ENCODE results near the gene PSTPIP1.
A peak's percentile ranks its signal among the peaks of the same experiment; 100 is the strongest.

Gene PSTPIP1

GRCh38 chr15:77075528-77075927, 80.6 kb downstream of the PSTPIP1 start:
- DNase-seq: no peak

GRCh38 chr15:77076323-77076915, 81.5 kb downstream of the PSTPIP1 start:
- no peak for DNase-seq

GRCh38 chr15:77081971-77082370, 87.0 kb downstream of the PSTPIP1 start:
- no peak for DNase-seq

- DNase-seq: peak; percentile 95
These were observed 88.6 kb downstream of the PSTPIP1 start for GRCh38 chr15:77083381-77084160.

- no peak for DNase-seq
These were observed 89.5 kb downstream of the PSTPIP1 start for GRCh38 chr15:77084436-77084835.

- DNase-seq: no peak
These were observed 90.4 kb downstream of the PSTPIP1 start for GRCh38 chr15:77085297-77085696.
